K562 treated with DMSO at 1 percent for 4 hours (cell line): ENCODE results near the gene METTL8. TPM values are rescaled to one million over a fixed set of nuclear protein-coding genes. Genes with fewer than 3 reads are reported as not detected.

Experiments used
- total RNA-seq: library from RNA; unstranded; fragments of 300-600 nt; gene quantifications from 2 replicates; pipeline ENCODE4 v1.2.3, GENCODE V29; 2022; ENCODE audit not compliant: insufficient read depth

The METTL8 gene, protein sequence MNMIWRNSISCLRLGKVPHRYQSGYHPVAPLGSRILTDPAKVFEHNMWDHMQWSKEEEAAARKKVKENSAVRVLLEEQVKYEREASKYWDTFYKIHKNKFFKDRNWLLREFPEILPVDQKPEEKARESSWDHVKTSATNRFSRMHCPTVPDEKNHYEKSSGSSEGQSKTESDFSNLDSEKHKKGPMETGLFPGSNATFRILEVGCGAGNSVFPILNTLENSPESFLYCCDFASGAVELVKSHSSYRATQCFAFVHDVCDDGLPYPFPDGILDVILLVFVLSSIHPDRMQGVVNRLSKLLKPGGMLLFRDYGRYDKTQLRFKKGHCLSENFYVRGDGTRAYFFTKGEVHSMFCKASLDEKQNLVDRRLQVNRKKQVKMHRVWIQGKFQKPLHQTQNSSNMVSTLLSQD
- 2.1 and 4.2 TPM in 2 replicates for total RNA-seq

DNA sequence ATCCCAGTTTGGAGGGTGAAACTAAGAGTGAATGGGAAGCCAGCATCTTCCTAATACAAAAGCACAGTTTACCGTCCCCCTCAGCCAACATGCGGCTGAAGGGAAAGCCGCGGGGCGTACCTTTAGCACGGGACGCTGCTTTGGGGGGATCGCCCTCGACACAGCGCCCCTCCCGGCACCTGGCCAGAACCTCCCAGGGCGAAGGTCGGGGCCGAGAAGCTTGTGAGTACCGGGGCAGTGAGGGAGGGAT, at the start of gene METTL8:
Gene METTL8 (minus strand): TSS at position 228 of the 250 bp plus-strand sequence. CDS start 41,805 bp downstream, outside the sequence.

DNA sequence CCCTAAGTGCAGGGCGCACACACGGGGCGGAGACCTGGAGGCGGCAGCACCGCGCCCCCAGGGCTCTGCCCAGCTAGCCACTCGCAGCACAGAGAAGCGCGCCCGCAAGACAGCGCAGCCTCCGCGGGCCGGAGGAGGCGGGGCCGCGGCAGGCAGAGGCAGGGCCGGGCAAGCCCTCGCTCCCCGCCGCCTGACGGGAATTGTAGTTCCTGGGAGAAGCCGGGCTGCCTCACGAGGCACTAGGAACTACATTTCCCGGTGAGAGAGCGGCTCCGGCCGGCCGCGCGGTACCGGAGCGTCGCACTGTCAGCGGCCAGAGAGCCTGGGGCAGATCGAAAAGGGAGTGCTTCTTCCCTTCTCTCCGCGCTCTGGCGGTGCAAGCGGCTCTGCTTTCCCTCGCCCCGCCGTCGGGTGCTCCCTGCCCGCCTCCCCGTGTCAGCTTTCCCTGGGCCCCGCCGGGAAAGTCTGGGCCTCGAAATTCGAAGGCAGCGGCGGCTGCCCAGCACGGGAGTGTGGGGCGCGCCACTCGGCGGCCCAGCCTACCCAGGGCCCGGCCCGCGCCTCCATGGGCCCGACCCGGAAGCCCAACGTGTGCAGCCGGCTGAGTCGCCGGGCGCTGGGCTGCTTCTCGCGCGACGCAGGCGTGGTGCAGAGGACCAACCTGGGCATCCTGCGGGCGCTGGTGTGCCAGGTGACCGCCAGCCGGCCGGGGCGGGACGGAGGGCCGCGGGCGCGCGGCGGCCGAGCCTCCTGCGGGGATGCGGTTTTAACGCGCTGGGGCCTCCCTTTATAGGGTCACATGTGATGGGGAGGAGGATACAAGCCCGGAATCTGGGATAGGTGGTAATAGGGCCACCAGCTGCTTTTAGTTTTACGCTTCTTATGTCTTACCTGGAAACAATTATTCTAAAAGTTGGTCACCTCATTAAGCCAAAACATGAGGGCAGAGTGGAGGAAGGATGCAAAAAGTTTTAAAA, 511 bp upstream of the METTL8 start, which contains the start of gene DCAF17:
Gene DCAF17 (plus strand): TSS at position 214 of the 977 bp plus-strand sequence. CDS start 352 bp downstream, at position 566.

Other genes starting within 250 kb of the METTL8 start
- 6.8 and 8.5 TPM in 2 replicates for gene DCAF17, start 236 bp upstream of the METTL8 start, total RNA-seq
- gene CYBRD1, start 88.5 kb upstream of the METTL8 start, total RNA-seq, result 10.7 and 11.3 TPM in 2 replicates